HG02852 (cell line): ENCODE measurements around the gene NANOS3.

Experiments
- ATAC-seq: cut with Tn5 transposase; IDR thresholded peaks from one replicate; pipeline ENCODE4 v1.9.1; 2021; ENCODE audit warnings: mild to moderate bottlenecking, moderate library complexity; ENCODE audit not compliant: unreplicated experiment

NANOS3 gene

GRCh38 chr19:13884726-13885591 is 8.0 kb downstream of the NANOS3 start:
- ATAC-seq, result no peak

- no peak for ATAC-seq
Observed at GRCh38 chr19:13885826-13886365, 9.0 kb downstream of the NANOS3 start.

- no peak for ATAC-seq
Observed at GRCh38 chr19:13887018-13887436, 10.1 kb downstream of the NANOS3 start.

- no peak for ATAC-seq
Observed at GRCh38 chr19:13887517-13887916, 10.6 kb downstream of the NANOS3 start.

- no peak for ATAC-seq
Observed at GRCh38 chr19:13888281-13888680, 11.3 kb downstream of the NANOS3 start.

GRCh38 chr19:13890136-13890535 is 13.2 kb downstream of the NANOS3 start:
- ATAC-seq, result no peak

- ATAC-seq, result no peak
Observed at GRCh38 chr19:13892870-13893269, 15.9 kb downstream of the NANOS3 start.

GRCh38 chr19:13894552-13894951 is 17.6 kb downstream of the NANOS3 start:
- no peak for ATAC-seq

- ATAC-seq, result no peak
Observed at GRCh38 chr19:13896227-13896626, 19.3 kb downstream of the NANOS3 start.

GRCh38 chr19:13899393-13899792 is 22.5 kb downstream of the NANOS3 start:
- ATAC-seq, result no peak

GRCh38 chr19:13899912-13900584 is 23.1 kb downstream of the NANOS3 start:
- ATAC-seq, result no peak

GRCh38 chr19:13902993-13903555 is 26.1 kb downstream of the NANOS3 start:
- ATAC-seq, result no peak

- peak; percentile 80 for ATAC-seq
Observed at GRCh38 chr19:13905634-13906520, 28.9 kb downstream of the NANOS3 start, which contains the start of the genes BRME1 and CC2D1A. TSS of gene BRME1 (minus strand) at chr19:13906117. CDS start at chr19:13904892, 1,225 bp downstream. TSS of gene CC2D1A (plus strand) at chr19:13906201. CDS start at chr19:13906442, 241 bp downstream.

- ATAC-seq, result peak; percentile 16
Observed at GRCh38 chr19:13906521-13906904, 29.6 kb downstream of the NANOS3 start.

- ATAC-seq, result no peak
Observed at GRCh38 chr19:13906910-13907309, 30.0 kb downstream of the NANOS3 start.

GRCh38 chr19:13908674-13909073 is 31.7 kb downstream of the NANOS3 start:
- no peak for ATAC-seq

- ATAC-seq, result no peak
Observed at GRCh38 chr19:13909430-13909829, 32.5 kb downstream of the NANOS3 start.

GRCh38 chr19:13913352-13913751 is 36.4 kb downstream of the NANOS3 start:
- ATAC-seq, result no peak

- ATAC-seq, result no peak
Observed at GRCh38 chr19:13914777-13915176, 37.8 kb downstream of the NANOS3 start.

- no peak for ATAC-seq
Observed at GRCh38 chr19:13917888-13918406, 41.0 kb downstream of the NANOS3 start.
